Measurements from ENCODE around the gene PPP1R12C. TPM values are rescaled to one million over a fixed set of nuclear protein-coding genes. Genes with fewer than 3 reads are reported as not detected.

The PPP1R12C gene
- total RNA-seq, 4 donors from 2014 or later = 113 to 512 (median 193) TPM

DNA sequence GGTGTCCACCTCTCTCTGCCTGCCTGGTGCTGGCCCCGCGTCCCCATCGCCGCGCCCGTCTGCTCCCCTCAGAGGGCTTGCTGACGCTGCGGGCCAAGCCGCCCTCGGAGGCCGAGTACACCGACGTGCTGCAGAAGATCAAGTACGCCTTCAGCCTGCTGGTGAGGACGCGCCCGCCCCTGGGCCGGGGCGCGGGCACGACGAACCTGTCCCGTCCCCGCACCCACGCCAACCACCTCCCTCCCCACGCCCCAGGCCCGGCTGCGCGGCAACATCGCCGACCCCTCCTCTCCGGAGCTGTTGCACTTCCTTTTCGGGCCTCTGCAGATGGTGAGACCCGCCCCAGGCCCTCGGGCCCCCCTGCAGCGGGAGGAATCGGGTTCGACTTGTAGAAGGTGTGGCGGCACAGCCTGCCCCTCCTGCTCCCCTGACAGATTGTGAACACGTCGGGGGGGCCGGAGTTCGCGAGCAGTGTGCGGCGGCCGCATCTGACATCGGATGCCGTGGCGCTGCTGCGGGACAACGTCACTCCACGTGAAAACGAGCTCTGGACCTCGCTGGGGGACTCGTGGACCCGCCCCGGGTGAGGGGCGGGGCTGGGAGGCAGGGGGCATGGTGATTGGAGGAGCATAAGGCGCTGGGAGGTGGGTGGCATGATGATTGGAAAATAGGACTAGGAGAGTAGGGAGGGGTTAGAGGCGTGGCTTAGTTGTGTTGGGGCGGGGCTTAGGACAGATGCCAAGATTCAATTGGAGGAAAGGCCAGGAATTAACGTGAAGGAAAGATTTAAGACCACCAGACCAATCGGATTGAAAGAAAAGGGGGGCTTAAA lies 35.2 kb downstream of the PPP1R12C start:
- H3K27me3 ChIP-seq = peaks cover 0 to 7% of the 10 kb centered on the region in 2 donors
- DNase-seq = peak in 1 of 3 donors; percentile 51
- TF ChIP-seq, protein P1, sequence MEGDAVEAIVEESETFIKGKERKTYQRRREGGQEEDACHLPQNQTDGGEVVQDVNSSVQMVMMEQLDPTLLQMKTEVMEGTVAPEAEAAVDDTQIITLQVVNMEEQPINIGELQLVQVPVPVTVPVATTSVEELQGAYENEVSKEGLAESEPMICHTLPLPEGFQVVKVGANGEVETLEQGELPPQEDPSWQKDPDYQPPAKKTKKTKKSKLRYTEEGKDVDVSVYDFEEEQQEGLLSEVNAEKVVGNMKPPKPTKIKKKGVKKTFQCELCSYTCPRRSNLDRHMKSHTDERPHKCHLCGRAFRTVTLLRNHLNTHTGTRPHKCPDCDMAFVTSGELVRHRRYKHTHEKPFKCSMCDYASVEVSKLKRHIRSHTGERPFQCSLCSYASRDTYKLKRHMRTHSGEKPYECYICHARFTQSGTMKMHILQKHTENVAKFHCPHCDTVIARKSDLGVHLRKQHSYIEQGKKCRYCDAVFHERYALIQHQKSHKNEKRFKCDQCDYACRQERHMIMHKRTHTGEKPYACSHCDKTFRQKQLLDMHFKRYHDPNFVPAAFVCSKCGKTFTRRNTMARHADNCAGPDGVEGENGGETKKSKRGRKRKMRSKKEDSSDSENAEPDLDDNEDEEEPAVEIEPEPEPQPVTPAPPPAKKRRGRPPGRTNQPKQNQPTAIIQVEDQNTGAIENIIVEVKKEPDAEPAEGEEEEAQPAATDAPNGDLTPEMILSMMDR (IDR thresholded peaks at IDR 0.05) = no peak
- TF ChIP-seq POLR2A (IDR thresholded peaks at IDR 0.05) = no peak
- peak overlapping the region in 1 of 4 donors; percentile 52 for H3K27ac ChIP-seq
- H3K9me3 ChIP-seq = peaks cover 0 to 21% (median 0%) of the 10 kb centered on the region in 4 donors
- peak overlapping the region in 3 of 4 donors; percentile 59 to 62 (median 60) for H3K4me3 ChIP-seq
- H3K4me1 ChIP-seq = peaks cover 0 to 35% (median 13%) of the 10 kb centered on the region in 4 donors
- no peaks in the 10 kb centered on the region for H3K36me3 ChIP-seq

DNA sequence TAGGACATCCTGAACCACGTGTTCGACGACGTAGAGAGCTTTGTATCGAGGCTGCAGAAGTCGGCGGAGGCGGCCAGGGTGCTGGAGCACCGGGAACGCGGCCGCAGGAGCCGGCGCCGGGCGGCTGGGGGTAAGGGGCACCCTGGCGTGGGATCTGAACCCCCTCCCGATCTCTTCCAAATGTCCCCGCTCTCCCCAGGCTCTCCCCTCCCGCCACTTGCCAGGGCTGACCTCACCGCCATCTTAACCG lies 35.7 kb downstream of the PPP1R12C start:
- peak overlapping the region in 1 of 4 donors; percentile 52 for H3K27ac ChIP-seq
- H3K36me3 ChIP-seq = no peaks in the 10 kb centered on the region
- no peak for TF ChIP-seq POLR2A (IDR thresholded peaks at IDR 0.05)
- TF ChIP-seq, protein P1 (IDR thresholded peaks at IDR 0.05) = no peak
- H3K4me1 ChIP-seq = peaks cover 0 to 30% (median 11%) of the 10 kb centered on the region in 4 donors
- peak overlapping the region; percentile 37 to 62 (median 60) for H3K4me3 ChIP-seq
- H3K27me3 ChIP-seq = peaks cover 0 to 7% of the 10 kb centered on the region in 2 donors
- H3K9me3 ChIP-seq = peaks cover 0 to 21% (median 0%) of the 10 kb centered on the region in 4 donors
- DNase-seq = no peak

DNA sequence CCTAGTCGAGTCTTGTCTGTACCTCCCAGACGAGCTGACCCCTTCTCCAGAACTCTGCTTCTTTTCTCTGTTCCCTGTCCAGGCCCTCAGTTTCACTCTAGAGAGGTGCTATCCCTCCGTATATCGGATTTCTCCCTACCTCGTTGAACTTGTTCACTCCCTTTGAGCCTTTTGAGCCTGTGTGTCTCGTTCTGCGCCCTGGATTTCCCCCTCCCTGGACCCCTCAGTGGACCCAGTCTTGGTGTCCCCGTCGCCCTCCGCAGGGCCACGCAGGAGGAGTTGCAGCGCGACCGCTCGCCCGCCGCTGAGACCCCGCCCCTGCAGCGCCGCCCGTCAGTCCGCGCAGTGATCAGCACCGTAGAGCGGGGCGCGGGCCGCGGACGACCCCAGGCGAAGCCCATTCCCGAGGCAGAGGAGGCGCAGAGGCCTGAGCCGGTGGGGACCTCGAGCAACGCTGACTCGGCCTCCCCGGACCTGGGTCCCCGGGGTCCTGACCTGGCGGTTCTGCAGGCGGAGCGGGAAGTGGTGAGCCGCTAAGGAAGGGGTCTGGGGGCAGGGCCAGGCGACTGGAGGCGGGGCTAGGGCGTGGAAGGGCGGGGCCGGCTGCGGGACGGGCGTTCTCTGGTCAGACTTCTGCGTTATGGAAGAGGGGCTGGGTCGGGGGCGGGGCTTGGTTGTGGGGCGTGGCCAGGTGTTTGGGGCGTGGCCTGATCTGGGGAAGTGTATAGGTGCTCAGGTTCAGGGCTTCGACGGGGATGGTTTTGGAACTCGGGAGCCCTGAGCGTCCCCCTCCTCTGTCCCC lies 36.3 kb downstream of the PPP1R12C start:
- Histone ChIP-seq H3K27me3 (peaks cover 0 to 7% of the 10 kb centered on the region in 2 donors), H3K9me3 (peaks cover 0 to 21% (median 0%) of the 10 kb centered on the region in 4 donors), H3K4me1 (peaks cover 0 to 24% (median 9%) of the 10 kb centered on the region in 4 donors), H3K4me3 (peak overlapping the region; percentile 37 to 62 (median 60)), H3K27ac (peak overlapping the region; percentile 52 to 89 (median 68)), H3K36me3 (no peaks in the 10 kb centered on the region)
- peak; percentile 76 to 97 (median 94) for DNase-seq
- TF ChIP-seq, protein P1 (IDR thresholded peaks at IDR 0.05) = no peak
- TF ChIP-seq POLR2A (IDR thresholded peaks at IDR 0.05) = peak; percentile 28 to 57

DNA sequence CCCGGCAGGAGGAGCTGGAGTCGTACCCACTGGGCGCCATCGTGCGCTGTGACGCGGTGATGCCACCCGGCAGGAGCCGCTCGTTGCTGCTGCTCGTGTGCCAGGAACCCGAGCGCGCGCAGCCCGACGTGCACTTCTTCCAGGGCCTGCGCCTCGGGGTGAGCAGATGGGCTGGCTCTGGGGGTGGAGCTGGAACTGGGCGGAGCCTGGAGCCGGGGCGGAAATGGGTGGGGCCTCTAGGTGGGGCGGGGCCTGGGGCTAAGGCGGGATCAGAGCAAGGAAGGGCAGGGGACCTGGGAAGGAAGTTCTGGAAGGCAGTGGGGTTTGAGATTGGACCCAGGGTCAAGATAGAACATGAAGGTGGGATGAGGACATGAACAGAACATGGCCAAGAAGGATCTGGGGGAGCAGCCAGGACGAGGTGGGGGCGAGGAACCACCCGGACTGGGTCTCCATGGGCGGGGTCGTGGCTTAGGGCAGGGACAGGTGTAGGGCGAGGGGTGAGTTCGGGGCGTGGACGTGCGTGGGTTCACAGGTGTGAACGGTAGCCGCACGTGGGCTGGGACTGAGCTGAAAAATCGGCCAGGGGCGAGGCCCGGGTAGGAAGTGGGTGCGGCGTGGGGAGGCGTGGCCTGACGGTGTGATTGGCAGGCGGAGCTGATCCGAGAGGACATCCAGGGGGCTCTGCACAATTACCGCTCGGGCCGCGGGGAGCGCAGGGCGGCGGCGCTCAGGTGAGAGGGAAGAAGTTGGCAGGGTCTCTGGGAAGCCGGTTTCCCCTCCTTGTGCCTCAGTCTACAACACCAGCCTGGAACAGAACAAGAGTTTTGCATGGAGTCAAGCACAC lies 37.1 kb downstream of the PPP1R12C start:
- H3K4me1 ChIP-seq = peaks cover 0 to 24% (median 9%) of the 10 kb centered on the region in 4 donors
- H3K27me3 ChIP-seq = peaks cover 0 to 7% of the 10 kb centered on the region in 2 donors
- peak in 1 of 2 donors; percentile 37 for TF ChIP-seq POLR2A (IDR thresholded peaks at IDR 0.05)
- TF ChIP-seq, protein P1 (IDR thresholded peaks at IDR 0.05) = no peak
- H3K36me3 ChIP-seq = no peaks in the 10 kb centered on the region
- peak overlapping the region; percentile 37 to 62 (median 60) for H3K4me3 ChIP-seq
- peak; percentile 48 to 94 (median 90) for DNase-seq
- H3K27ac ChIP-seq = peak overlapping the region in 3 of 4 donors; percentile 64 to 89 (median 71)
- H3K9me3 ChIP-seq = peaks cover 0 to 21% (median 0%) of the 10 kb centered on the region in 4 donors

Data from Peyer's patch (tissue), 4 donors.